HepG2 (cell line): Measurements from ENCODE around the gene TUBGCP3. TPM values are rescaled to one million over a fixed set of nuclear protein-coding genes. Genes with fewer than 3 reads are reported as not detected.

ENCODE experiments used
- AKAP8 ChIP-seq: sonication (generic); formaldehyde crosslinking; IDR thresholded peaks from 2 replicates; pipeline ENCODE4 v1.5.1; 2020; ENCODE audit warnings: mild to moderate bottlenecking, missing genetic modification reagents
- CHD2 ChIP-seq: IDR thresholded peaks from 2 replicates; pipeline ENCODE4 v1.6.1; 2011; ENCODE audit warnings: low read depth, low read length, improper control_type of control experiment
- DMTF1 ChIP-seq: sonication (generic); formaldehyde crosslinking; IDR thresholded peaks from 2 replicates; pipeline ENCODE4 v1.4.0; 2020; ENCODE audit warnings: mild to moderate bottlenecking, missing genetic modification reagents
- ELF4 ChIP-seq: sonication (generic); formaldehyde crosslinking; IDR thresholded peaks from 2 replicates; pipeline ENCODE4 v1.5.0; 2020; ENCODE audit warnings: missing genetic modification reagents, mild to moderate bottlenecking, moderate library complexity, borderline replicate concordance
- FOXK1 ChIP-seq: sonication (generic); formaldehyde crosslinking; IDR thresholded peaks from 2 replicates; pipeline ENCODE4 v1.4.0; 2020; ENCODE audit warnings: low read depth, missing genetic modification reagents, borderline replicate concordance
- MIER2 ChIP-seq: IDR thresholded peaks from 2 replicates; pipeline ENCODE4 v1.6.1; 2016; ENCODE audit warnings: missing biosample characterization, missing genetic modification reagents
- TBP ChIP-seq: sonication (generic); formaldehyde crosslinking; IDR thresholded peaks from 2 replicates; pipeline ENCODE4 v1.5.0; 2020; ENCODE audit warnings: missing genetic modification reagents
- TEAD3 ChIP-seq: optimal IDR thresholded peaks from 2 replicates; pipeline ENCODE3; 2016; ENCODE audit warnings: borderline replicate concordance
- ZBTB43 ChIP-seq: sonication (generic); formaldehyde crosslinking; conservative IDR thresholded peaks from 2 replicates; pipeline ENCODE4 v1.4.0; 2020; ENCODE audit warnings: missing genetic modification reagents
- ZFP36 ChIP-seq: fragments of 150-350 bp; IDR thresholded peaks from 2 replicates; pipeline ENCODE4 v1.6.1; 2018; ENCODE audit warnings: borderline replicate concordance, low read length, low read depth; ENCODE audit not compliant: partially characterized antibody
- ZIK1 ChIP-seq: sonication (generic); formaldehyde crosslinking; IDR thresholded peaks from 2 replicates; pipeline ENCODE4 v1.5.0; 2020; ENCODE audit warnings: mild to moderate bottlenecking, low read depth, missing genetic modification reagents, borderline replicate concordance
- ZNF121 ChIP-seq: sonication (generic); formaldehyde crosslinking; IDR thresholded peaks from 2 replicates; pipeline ENCODE4 v1.5.0; 2020; ENCODE audit warnings: mild to moderate bottlenecking, missing genetic modification reagents
- ZNF558 ChIP-seq: sonication (generic); formaldehyde crosslinking; IDR thresholded peaks from 2 replicates; pipeline ENCODE4 v1.9.0; 2022; ENCODE audit warnings: mild to moderate bottlenecking, missing genetic modification reagents, borderline replicate concordance
- ZNF660 ChIP-seq: sonication (generic); formaldehyde crosslinking; IDR thresholded peaks from 2 replicates; pipeline ENCODE4 v1.5.1; 2020; ENCODE audit warnings: mild to moderate bottlenecking, low read depth, missing genetic modification reagents, borderline replicate concordance
- ZNF713 ChIP-seq: sonication (generic); formaldehyde crosslinking; IDR thresholded peaks from 2 replicates; pipeline ENCODE4 v1.4.0; 2020; ENCODE audit warnings: mild to moderate bottlenecking, missing genetic modification reagents
- polyA plus RNA-seq, 8 experiments: library from polyadenylated mRNA; depleted of rRNA in 3 of 8; stranded (reverse) in 7 of 8; unstranded in 1 of 8; fragments of >200 nt; fragmentation: Illumina TruSeq in 4 of 8; extraction: Trizol in 4 of 8; gene quantifications; 2 replicates each; pipeline versions ENCODE4 v1.2.1 to v1.2.3, GENCODE V29; 2011 to 2016; ENCODE audit warnings: low read depth in 4 of 8, missing spikeins in 1 of 8, mixed read lengths in 1 of 8; ENCODE audit not compliant: insufficient read depth in 1 of 8
- total RNA-seq, 5 experiments: library from RNA; depleted of rRNA; stranded (reverse); fragments of >200 nt; fragmentation: Illumina TruSeq; extraction: Trizol; gene quantifications; 2 replicates each; pipeline ENCODE4 v1.2.3, GENCODE V29; 2016; ENCODE audit warnings: low read depth in 1 of 5
- TF ChIP-seq, protein P1 (sequence below), 2 experiments: IDR thresholded peaks; 2 replicates each; pipeline ENCODE4 v1.6.1; 2011 to 2012; ENCODE audit warnings: low read length in 2 of 2, borderline replicate concordance in 1 of 2, low read depth in 1 of 2, mild to moderate bottlenecking in 1 of 2, moderate library complexity in 1 of 2
- TF ChIP-seq, protein P2 (sequence below): sonication (generic); formaldehyde crosslinking; IDR thresholded peaks from 2 replicates; pipeline ENCODE4 v1.5.1; 2020; ENCODE audit warnings: missing genetic modification reagents, mild to moderate bottlenecking, borderline replicate concordance
- TF ChIP-seq, protein P3 (sequence below): sonication (generic); formaldehyde crosslinking; IDR thresholded peaks from 2 replicates; pipeline ENCODE4 v1.4.0; 2020; ENCODE audit warnings: mild to moderate bottlenecking, low read depth, missing genetic modification reagents

The TUBGCP3 gene
- total and polyA plus RNA-seq, 2 of the 13 experiments (the other 11 are each of a cell fraction or from before 2014, with no cell fraction given) = 12.6 to 15.5 TPM

GRCh38 chr13:112587764-112588489 lies at the start of gene TUBGCP3 (continued):
- TF ChIP-seq FOXK1 = peak; percentile 58; the same call in 1 of the 2 replicates
- no peak for TF ChIP-seq ZFP36
- no peak; the same call in 1 of the 2 replicates for TF ChIP-seq ZNF713
- peak; percentile 55 for TF ChIP-seq MIER2 (CRISPR knock-in tag)
- TF ChIP-seq, protein P1, sequence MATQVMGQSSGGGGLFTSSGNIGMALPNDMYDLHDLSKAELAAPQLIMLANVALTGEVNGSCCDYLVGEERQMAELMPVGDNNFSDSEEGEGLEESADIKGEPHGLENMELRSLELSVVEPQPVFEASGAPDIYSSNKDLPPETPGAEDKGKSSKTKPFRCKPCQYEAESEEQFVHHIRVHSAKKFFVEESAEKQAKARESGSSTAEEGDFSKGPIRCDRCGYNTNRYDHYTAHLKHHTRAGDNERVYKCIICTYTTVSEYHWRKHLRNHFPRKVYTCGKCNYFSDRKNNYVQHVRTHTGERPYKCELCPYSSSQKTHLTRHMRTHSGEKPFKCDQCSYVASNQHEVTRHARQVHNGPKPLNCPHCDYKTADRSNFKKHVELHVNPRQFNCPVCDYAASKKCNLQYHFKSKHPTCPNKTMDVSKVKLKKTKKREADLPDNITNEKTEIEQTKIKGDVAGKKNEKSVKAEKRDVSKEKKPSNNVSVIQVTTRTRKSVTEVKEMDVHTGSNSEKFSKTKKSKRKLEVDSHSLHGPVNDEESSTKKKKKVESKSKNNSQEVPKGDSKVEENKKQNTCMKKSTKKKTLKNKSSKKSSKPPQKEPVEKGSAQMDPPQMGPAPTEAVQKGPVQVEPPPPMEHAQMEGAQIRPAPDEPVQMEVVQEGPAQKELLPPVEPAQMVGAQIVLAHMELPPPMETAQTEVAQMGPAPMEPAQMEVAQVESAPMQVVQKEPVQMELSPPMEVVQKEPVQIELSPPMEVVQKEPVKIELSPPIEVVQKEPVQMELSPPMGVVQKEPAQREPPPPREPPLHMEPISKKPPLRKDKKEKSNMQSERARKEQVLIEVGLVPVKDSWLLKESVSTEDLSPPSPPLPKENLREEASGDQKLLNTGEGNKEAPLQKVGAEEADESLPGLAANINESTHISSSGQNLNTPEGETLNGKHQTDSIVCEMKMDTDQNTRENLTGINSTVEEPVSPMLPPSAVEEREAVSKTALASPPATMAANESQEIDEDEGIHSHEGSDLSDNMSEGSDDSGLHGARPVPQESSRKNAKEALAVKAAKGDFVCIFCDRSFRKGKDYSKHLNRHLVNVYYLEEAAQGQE (IDR thresholded peaks at IDR 0.05; ENCODE audit: borderline replicate concordance in 1 of 2, low read depth in 1 of 2, low read length in 2 of 2) = peak in 1 of 2 experiments; percentile 65; a peak in 1 of 4 replicates
- peak; percentile 77; the same call in 1 of the 2 replicates for TF ChIP-seq DMTF1 (CRISPR knock-in tag)
- peak; percentile 45; the same call in 1 of the 2 replicates for TF ChIP-seq CHD2
- TF ChIP-seq ZIK1 (CRISPR knock-in tag) = no peak; the same call in 1 of the 2 replicates
- 0 out of 2 replicates have a peak, but pooled peaks have one; percentile 42 for TF ChIP-seq TBP
- no peak for TF ChIP-seq ELF4 (CRISPR knock-in tag)
- peak; percentile 79 for TF ChIP-seq TEAD3
- no peak for TF ChIP-seq ZNF660
- TF ChIP-seq ZNF558 (CRISPR knock-in tag) = peak; percentile 76; the same call in 1 of the 2 replicates
- TF ChIP-seq, protein P2, sequence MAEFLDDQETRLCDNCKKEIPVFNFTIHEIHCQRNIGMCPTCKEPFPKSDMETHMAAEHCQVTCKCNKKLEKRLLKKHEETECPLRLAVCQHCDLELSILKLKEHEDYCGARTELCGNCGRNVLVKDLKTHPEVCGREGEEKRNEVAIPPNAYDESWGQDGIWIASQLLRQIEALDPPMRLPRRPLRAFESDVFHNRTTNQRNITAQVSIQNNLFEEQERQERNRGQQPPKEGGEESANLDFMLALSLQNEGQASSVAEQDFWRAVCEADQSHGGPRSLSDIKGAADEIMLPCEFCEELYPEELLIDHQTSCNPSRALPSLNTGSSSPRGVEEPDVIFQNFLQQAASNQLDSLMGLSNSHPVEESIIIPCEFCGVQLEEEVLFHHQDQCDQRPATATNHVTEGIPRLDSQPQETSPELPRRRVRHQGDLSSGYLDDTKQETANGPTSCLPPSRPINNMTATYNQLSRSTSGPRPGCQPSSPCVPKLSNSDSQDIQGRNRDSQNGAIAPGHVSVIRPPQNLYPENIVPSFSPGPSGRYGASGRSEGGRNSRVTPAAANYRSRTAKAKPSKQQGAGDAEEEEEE (CRISPR knock-in tag) = 0 out of 2 replicates have a peak, but pooled peaks have one; percentile 34
- peak; percentile 80; the same call in 1 of the 2 replicates for TF ChIP-seq AKAP8 (CRISPR knock-in tag)
- peak; percentile 90 for TF ChIP-seq ZBTB43 (CRISPR knock-in tag)
- TF ChIP-seq, protein P3, sequence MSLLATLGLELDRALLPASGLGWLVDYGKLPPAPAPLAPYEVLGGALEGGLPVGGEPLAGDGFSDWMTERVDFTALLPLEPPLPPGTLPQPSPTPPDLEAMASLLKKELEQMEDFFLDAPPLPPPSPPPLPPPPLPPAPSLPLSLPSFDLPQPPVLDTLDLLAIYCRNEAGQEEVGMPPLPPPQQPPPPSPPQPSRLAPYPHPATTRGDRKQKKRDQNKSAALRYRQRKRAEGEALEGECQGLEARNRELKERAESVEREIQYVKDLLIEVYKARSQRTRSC = peak; percentile 98
- TF ChIP-seq ZNF121 (CRISPR knock-in tag) = no peak
